ENCODE data around the gene EFCC1.

Gene EFCC1

DNA sequence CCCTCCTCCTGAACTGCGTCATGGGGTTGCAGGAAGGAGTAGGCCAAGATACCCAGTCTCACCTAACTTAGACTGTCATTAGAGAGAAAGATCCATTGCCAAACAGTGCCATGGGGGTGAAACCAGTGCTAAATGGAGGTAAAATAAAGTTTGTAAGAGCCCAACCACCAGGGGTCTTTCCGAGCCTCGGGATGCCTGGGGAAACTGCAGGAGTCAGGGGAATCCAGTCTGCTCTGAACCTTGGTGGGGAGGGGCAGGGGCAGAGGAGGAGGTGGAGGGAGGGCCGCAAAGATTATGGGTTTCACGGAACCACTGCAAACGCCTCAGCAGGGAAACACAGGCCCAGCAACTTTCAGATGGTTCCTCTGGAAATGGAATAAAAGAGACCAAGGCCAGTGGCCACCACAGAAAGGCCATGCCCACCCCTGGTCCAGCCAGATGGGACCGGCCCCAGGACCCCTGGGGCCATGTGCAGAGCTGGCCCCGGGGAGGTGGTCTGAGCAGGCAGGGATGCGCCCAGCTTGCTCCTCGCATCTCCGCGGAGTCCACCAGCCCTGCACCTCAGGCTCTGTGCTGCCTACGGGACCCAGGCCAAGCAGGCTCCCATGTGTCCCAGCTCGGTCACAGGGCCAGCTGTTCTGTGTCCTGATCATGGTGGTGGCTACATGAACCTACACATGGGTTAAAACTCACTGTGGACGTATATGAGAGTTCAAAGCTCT, 39.6 kb downstream of the EFCC1 start:
- DNase-seq, result no peak
- intact Hi-C loops (cut with DNase I), result no loop called here

DNA sequence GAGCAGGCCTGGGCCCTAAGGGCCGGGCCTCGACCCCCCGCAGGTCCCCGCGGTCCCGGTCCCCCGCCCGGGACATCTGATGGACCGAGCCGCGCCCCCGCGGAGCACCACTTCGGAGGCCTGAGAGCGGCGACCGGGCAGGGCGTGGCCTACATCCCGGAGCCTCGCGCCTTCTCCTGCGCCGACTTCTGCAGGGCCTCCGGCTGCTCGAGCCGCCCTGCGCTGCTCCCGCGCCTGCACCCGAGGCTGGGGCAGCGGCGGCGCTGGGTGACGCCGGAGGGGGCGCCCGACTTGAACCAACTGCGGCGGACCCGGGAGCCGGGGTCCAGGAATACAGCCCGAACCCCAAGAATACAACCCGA, 44.6 kb downstream of the EFCC1 start:
- no peak for DNase-seq
- intact Hi-C loops (cut with DNase I), result no loop called here

DNA sequence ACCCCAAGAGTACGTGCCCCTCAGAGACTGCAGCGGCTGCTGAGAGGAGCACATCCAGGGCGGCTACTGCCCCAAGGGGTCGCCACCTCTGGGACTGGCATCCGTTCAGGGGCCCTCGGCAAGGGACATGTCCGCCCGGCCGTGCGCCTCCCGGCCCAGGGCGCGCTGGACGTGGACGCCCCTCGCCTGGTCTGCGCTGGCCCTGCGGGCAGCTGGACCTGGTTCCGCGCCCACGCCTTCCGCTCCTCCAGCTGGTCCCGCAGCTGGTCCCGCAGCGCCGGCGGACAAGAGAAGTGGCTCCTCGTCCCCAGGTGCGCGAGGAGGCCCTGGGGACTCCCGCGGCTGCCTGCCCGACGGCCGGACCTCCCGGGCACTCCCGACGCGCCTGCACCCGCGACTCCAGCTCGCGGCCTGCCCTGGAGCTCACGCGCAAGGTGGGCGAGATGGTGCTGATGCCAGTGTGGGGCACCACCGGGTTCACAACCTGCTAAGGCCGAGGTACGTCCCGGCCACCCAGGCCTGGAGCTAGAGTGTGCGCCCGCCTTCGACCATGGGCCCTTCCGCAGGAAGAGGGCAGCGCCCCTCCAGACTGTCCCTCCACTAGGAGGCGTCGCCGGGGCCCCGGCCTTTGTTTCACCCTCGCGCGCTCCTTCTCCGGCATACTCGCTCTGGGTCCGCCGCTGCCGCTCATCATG, 45.1 kb downstream of the EFCC1 start:
- intact Hi-C loops (cut with DNase I), result no loop called here

DNA sequence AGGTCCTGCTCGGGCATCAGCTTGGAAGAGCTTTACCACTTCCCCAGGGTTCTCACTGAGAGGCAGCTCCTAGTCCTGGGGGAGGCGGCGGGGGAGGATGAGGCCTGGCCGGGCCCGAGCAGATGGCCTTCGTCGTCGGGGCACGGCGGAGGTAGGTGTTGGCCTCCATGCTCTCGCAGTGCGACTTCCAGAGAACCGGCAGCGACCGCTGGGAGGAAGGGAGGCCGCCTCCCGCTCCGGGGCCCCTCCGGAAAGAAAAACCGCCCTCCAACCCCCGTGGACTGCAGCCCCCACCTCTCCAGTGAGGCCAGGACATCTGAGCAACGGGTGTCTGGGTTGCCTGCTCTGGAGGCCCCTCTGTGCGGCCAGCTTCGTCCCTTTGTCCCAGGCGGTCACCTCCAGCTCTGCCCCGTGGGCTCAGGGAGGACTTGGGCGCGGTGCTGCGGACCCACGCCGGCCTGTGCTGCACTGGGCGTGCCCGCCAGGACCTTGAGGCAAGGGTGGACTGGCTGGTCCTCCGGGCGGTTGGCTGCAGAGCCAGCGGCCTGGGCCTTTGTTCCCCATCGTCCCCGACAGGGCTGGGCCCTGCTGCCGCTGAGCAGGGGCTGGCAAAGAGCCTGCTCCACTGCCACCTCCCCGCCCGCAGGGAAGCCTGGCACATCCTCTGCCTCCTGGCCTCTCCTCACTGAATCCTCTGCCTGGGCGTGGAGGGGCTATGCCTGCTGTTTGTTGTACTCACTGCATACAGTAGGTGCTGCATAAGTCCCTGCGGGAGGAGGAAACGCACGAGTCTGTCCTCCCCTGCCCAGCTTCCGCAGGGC, 45.8 kb downstream of the EFCC1 start:
- intact Hi-C loops (cut with DNase I), result no loop called here
- DNase-seq, result no peak

More for the DNA sequence above, 45.1 kb downstream of the EFCC1 start:
- DNase-seq, result no peak

DNA sequence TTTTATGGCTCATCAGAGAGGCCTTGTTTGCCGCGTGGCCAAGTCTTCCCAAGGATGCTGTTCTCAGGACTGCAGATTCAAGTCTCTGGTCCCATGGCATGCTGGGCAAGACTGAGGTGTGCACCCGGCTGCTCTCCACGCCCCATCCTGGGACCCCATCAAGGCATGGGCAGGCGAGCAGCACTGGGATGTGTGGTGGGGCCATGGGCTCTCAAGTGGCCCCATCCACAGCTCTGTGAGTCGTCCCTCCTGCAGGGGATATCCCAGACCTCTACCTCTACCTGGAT, 46.4 kb downstream of the EFCC1 start:
- no peak for DNase-seq
- intact Hi-C loops (cut with DNase I), result no loop called here

DNA sequence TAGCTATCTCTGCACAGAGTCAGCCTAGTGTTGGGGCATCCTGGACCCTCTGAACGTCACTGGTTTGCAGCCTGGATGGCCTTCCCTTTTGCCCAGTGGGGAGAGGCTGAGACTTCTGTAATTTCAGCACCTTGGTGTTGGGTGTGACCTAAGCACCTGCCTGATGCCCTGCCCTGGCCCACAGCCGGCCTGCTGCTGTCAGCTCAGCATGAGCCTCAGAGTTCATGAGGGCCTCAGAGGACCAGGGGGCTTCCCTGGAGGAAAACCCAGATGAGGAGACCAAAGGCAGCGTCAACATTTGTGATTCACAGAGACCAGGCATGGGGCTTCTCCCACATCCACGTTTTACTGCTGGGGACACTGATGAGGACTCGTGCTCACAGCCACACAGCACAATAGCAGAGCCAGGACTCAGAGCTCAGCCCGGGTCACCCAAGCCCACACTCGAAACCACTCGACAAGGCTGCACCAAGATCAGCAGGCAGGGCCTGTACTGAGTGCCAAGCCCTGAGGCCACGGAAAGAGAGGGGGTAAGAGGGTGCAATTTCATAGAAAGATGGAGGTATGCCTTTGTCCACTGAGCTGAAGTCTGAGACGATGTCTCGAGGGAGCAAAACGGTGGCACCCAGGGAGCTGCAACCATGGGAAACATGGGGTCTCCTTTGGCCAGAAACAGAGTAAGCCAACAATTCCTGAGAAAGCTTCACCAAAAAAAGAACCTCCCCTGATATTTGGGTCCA, 49.6 kb downstream of the EFCC1 start:
- no peak for DNase-seq
- intact Hi-C loops (cut with DNase I), result loop anchor here (5.0 kb wide), 2 partner anchors 107 to 197 kb away; partner anchors contain the start of gene COPG1

DNA sequence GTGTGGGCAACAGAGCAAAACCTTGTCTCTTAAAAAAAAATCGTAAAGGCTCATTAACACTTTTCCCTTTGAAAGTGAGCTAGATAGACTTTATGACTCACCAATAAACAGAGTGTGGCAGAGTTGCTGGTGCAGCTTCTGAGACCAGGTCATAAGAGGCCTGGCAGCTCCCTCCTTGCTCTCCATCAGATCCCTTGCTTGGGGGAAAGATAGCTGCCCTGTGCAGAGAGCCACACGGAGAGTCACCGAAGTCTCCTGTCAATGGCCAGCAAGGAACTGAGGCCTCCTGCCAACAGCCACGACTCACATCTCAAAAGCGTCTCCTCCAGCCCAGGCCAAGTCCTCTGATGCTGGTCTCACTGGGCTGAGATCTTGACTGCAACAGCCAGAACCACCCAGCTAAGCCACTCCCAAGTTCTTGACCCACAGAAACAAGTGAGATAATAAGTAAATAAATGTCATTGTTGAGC, 50.8 kb downstream of the EFCC1 start:
- intact Hi-C loops (cut with DNase I), result loop anchor here (5.0 kb wide), 2 partner anchors 105 to 195 kb away; partner anchors contain the start of gene COPG1
- no peak for DNase-seq

DNA sequence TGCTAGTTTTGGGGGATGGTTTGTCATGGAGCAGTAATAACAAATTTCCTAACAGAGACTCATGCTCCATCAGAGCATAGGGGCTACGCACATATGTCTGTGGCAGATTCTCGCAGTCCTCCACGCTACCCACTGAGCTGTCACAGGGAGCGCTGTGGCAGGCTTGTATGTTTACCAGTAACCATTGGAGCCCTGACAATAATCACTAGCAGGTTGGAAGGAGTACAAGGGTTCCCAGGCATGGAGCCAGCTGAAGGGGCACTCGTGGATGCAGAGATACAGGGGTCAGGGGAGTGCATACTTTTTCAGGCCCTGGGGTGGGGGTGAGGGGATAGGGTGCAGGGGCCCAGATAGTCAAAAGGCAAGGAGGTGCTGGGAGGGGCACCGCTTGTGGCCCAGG, 51.6 kb downstream of the EFCC1 start:
- intact Hi-C loops (cut with DNase I), result loop anchor here (5.0 kb wide), 2 partner anchors 105 to 195 kb away; partner anchors contain the start of gene COPG1
- peak in 2 of 42 donors; percentile 6 to 28 for DNase-seq

DNA sequence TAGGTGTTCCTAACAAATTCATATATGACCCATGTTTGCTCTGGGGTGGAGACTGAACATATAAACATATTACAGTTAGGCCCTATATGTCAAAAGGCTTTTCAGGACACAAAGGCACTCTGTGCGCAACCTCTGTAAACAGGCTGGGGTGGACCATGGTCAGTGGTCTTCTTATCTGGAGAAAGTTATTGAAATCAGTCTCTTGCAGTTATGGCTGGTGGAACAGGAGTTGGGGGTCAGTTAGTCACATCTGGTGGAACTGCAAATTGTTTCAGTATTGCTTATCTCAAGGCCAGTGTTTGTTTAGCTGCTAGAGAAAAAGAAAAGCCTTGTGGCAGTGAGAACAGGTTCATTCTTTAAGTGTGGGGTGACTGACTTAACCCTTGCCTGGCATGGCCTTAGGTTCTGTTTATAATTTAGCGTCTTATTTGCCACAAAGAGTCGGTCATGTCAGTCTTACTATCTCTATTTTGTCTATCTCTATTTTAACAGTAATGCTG, 53.6 kb downstream of the EFCC1 start:
- no peak for DNase-seq
- intact Hi-C loops (cut with DNase I), result loop anchor here (5.0 kb wide), 2 partner anchors 103 to 193 kb away; partner anchors contain the start of gene COPG1

DNA sequence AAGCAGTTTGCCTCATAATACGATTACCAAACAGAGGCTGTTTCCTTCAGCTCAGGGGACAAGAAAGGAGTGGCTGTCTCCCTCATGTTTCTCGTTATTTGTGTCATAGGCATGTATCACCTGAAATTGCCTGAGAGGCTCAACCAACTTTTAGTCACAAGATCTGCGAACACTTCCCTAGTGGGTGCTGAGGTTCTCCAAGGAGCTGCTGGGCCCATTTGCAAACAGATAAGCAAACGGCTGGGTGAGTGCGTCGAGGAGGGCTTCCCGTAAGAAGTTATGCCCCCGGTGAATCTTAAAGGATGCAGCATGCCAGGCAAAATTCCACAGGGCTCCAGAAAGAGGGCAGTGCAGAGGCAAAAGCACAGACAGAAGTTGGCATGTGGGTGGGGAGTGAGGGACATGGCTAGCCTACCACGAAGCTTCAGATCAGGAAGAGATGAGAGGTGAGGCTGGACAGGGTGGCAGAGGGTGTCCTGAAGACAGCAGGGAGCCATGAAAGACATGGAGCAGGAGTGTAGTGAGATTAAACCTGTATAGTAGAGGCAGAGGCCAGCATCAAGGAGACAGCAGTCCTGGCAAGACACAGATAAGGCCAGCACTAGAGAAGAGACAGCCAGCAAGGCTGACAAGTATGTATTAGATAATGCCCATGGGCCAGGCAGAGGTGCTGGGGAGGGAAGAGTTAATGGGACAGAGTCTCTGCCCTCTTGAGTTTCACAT, 55.5 kb downstream of the EFCC1 start:
- no peak for DNase-seq
- intact Hi-C loops (cut with DNase I), result no loop called here

DNA sequence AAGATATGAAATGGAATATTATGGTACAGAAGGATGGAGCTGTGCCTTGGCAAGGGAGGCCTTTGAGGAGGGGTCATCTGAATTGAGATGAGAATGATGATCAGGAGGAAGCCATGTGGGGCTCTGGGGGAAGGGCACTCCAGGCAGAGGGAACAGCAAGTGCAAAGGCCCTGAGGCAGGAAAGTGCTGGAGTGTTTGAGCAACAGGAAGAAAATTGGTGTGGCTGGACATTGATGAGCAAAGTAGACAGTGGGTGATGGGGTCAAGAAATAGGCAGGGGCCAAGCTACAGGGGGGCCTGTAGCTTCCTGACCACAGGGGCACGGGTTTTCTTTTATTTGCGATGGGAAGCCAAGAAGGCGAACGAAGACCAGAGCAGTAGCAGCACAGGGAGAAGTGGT, 56.1 kb downstream of the EFCC1 start:
- intact Hi-C loops (cut with DNase I), result no loop called here
- no peak for DNase-seq

DNA sequence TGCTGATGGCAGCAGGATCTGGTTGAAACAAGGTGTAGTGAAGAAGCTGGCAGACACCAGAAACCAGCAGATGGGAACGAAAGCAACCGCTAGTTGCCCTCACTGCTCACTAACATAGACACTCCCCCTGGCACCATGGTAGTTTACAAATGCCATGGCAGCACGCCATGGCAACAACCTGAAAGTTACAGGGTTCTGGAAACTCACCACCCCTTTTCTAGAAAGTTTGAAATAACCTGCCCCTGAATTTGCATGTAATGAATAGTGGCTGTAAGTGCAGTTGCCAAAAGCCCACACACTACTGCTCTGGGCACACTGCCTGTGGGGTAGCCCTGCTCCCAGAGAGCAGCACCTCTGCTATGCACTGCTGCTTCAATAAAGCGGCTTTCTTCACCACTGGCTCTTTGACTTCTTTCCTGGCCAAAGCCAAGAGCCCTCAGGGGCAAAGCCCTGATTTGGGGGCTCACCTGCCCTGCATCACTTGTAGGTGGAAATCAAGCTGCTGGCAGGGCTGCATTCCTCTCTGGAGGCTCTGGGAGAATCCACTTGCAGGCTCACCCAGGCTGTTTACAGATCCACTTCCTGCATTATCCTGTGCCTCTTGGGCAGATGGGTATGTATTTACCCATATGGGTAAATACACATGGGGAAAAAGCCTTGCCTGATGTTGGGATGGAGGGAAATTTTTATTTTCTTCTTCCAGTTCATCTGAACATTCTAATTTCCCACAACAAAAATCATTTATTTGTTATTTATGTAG, 57.5 kb downstream of the EFCC1 start:
- intact Hi-C loops (cut with DNase I), result no loop called here
- DNase-seq, result peak in 27 of 42 donors; percentile 5 to 58 (median 27)

DNA sequence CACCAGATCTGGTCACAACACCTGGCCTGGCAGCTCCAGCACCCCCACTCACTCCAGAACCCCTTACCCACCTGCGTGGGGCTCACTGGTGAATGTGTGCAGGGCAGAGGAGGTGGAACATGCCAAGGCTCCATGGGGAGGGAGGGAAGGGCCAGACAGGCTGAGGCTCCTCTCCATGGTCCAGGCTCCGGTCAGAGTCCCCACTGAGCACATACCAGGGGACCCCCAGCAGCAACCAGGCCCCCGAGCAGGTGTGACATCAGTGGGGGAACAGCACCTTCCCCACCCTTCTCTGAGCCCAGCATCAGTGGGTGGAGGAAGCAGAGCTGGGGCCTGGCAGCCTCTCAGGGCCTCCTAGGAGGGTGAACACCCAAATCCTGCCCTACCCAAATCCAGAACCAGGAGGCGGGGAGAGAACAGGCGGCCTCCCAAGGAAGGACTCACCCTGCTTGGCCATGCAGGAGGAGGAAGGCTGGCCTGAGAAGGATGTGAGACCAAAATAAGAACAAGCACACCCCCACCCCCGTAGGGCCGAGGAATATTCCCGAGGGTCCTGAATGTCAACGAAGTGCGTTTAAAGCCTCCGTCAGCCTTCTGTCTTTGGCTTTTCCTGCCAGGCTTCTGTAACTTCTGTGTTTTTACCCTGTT, 58.3 kb downstream of the EFCC1 start:
- DNase-seq, result no peak
- intact Hi-C loops (cut with DNase I), result no loop called here

DNA sequence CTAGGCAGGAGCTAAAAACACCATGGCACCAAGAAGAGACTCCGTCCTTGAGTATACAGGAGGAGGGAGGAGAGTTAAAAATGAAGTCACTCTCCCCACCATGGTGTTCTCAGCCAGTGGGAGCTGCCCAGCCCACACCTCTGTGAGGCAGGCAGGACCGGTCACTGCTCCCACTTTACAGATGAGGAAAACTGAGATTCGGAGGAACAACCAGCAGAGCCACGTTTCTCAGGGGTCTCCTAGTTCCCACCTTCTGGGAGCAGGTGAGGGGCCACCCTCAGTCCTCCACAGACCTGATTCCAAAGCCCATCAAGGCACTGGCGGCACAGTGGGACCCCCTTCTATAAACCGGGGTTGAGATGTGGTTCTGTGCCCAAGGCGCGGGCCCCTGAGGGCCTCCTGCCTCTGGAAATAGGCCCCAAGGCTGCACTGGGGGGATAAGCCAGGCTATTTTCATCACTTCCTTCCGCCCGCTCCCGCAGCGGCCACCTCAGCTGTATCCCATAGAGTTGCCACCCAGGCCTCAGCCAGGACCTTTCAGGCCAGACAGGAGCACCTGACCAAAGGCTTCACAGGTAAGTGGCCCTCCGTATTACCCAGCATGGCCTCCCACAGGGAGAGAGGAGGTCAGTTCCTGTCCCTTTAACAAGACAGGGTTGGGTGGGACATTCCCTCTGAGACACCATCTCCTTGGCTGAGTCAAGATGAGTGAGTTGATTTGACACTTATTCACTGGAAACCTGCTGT, 59.3 kb downstream of the EFCC1 start, which contains the start of gene GP9:
Gene GP9, plus strand, starts transcription at position 504 of the 747 bp plus-strand sequence. CDS start 961 bp downstream, outside the sequence.
- intact Hi-C loops (cut with DNase I), result no loop called here
- no peak for DNase-seq

DNA sequence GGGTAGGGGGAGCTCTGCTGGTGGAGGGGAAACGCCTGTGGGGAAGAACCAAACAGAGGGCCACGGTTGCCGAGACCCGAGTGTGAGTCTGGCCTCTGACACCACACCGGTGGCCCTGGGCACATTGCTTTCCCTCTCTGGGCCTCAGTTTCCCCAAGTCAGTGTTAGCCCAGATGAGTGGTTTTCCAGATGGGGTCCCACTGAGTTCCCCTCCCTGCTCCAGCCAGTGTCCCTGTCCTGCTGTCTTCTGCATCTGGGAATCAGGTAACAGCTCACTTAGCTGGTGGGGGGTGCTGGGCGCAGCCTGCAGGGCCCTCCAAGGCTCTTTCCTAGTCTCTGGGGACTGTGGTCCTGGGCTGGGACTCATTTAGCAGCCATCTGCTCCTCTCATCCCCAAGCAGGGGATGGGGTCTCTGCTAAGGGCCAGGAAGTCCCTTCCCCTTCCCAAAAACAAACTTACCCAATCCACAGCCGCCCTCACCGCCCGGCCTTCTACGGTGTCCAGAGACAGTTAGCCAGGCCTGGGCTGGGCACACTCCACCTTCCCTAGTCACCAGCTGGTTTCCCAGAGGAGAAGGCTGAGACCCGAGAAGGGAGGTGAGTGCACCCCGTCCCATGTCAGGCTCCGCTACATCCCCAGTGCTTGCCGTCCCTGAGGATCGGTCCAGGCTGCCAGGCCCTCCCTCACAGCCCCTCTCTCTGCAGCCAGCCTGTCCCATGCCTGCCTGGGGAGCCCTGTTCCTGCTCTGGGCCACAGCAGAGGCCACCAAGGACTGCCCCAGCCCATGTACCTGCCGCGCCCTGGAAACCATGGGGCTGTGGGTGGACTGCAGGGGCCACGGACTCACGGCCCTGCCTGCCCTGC, 60.2 kb downstream of the EFCC1 start:
- intact Hi-C loops (cut with DNase I), result no loop called here
- DNase-seq, result no peak
